Measurements from ENCODE around the gene KCNH3. TPM values are rescaled to one million over a fixed set of nuclear protein-coding genes. Genes with fewer than 3 reads are reported as not detected.

KCNH3 gene
- polyA plus RNA-seq, 1 donor from 2014 or later, result 0.63 TPM

GRCh38 chr12:49502590-49502989 lies 36.2 kb upstream of the KCNH3 start:
- no peak overlapping the region for H2AFZ ChIP-seq (ENCODE audit: low read depth, low read length)
- H3K9me3 ChIP-seq (ENCODE audit: low read length), result no peaks in the 10 kb centered on the region
- H3K9me2 ChIP-seq (ENCODE audit: insufficient read depth, low read length), result no peaks in the 10 kb centered on the region
- no peaks in the 10 kb centered on the region for H3K36me3 ChIP-seq (ENCODE audit: insufficient read depth, low read length)
- no peaks in the 10 kb centered on the region for H3K27me3 ChIP-seq (ENCODE audit: insufficient read depth, low read depth, low read length)
- no peak overlapping the region for H3K9ac ChIP-seq (ENCODE audit: low read length)
- H4K20me1 ChIP-seq (ENCODE audit: insufficient read depth), result no peaks in the 10 kb centered on the region
- TF ChIP-seq REST (IDR thresholded peaks at IDR 0.05; ENCODE audit: borderline replicate concordance) (no peak), SMC3 (conservative IDR thresholded peaks at IDR 0.05; ENCODE audit: poor library complexity) (no peak), TAF1 (IDR thresholded peaks at IDR 0.05; ENCODE audit: low read depth) (no peak)
- no peak overlapping the region for H3K27ac ChIP-seq (ENCODE audit: low read length)
- H3F3A ChIP-seq (ENCODE audit: insufficient read depth, low read length, poor library complexity, severe bottlenecking), result no peaks in the 10 kb centered on the region
- H3K79me2 ChIP-seq (replicated peaks; ENCODE audit: insufficient read depth, low read length), result no peaks in the 10 kb centered on the region
- H3K4me3 ChIP-seq (ENCODE audit: low read length), result no peak overlapping the region
- no peak overlapping the region for H3K4me2 ChIP-seq (ENCODE audit: low read length)

GRCh38 chr12:49503674-49504180 lies 35.1 kb upstream of the KCNH3 start:
- H2AFZ ChIP-seq (ENCODE audit: low read depth, low read length), result no peak overlapping the region
- no peaks in the 10 kb centered on the region for H3K9me3 ChIP-seq (ENCODE audit: low read length)
- H3K4me3 ChIP-seq (ENCODE audit: low read length), result no peak overlapping the region
- H3K4me2 ChIP-seq (ENCODE audit: low read length), result no peak overlapping the region
- H4K20me1 ChIP-seq (ENCODE audit: insufficient read depth), result no peaks in the 10 kb centered on the region
- H3K36me3 ChIP-seq (ENCODE audit: insufficient read depth, low read length), result no peaks in the 10 kb centered on the region
- TF ChIP-seq POLR2AphosphoS5 (IDR thresholded peaks at IDR 0.05), result no peak
- no peak for TF ChIP-seq MXI1 (conservative IDR thresholded peaks at IDR 0.05; ENCODE audit: poor library complexity, severe bottlenecking)
- no peak for TF ChIP-seq EZH2 (IDR thresholded peaks at IDR 0.05; ENCODE audit: borderline replicate concordance, insufficient read depth, low read length, poor library complexity, severe bottlenecking)
- TF ChIP-seq RAD21 (conservative IDR thresholded peaks at IDR 0.05), result no peak
- no peak for TF ChIP-seq TAF1 (IDR thresholded peaks at IDR 0.05; ENCODE audit: low read depth)
- TF ChIP-seq REST (IDR thresholded peaks at IDR 0.05; ENCODE audit: borderline replicate concordance), result no peak
- no peak for TF ChIP-seq SMC3 (conservative IDR thresholded peaks at IDR 0.05; ENCODE audit: poor library complexity)
- no peak for TF ChIP-seq EP300 (conservative IDR thresholded peaks at IDR 0.05; ENCODE audit: poor library complexity, severe bottlenecking)
- no peaks in the 10 kb centered on the region for H3F3A ChIP-seq (ENCODE audit: insufficient read depth, low read length, poor library complexity, severe bottlenecking)
- no peaks in the 10 kb centered on the region for H3K79me2 ChIP-seq (replicated peaks; ENCODE audit: insufficient read depth, low read length)
- H3K9ac ChIP-seq (ENCODE audit: low read length), result no peak overlapping the region
- no peak overlapping the region for H3K27ac ChIP-seq (ENCODE audit: low read length)
- no peaks in the 10 kb centered on the region for H3K9me2 ChIP-seq (ENCODE audit: insufficient read depth, low read length)
- H3K27me3 ChIP-seq (ENCODE audit: insufficient read depth, low read depth, low read length), result no peaks in the 10 kb centered on the region
